ENCODE results near the gene DIABLO. TPM values are rescaled to one million over a fixed set of nuclear protein-coding genes. Genes with fewer than 3 reads are reported as not detected.
"Not testable (repeated sequence)": the region's sequence is repeated elsewhere in the genome, so short reads cannot be mapped to it uniquely, and the experiment has no call there.

DIABLO gene
- total RNA-seq, 1 donor from 2014 or later = 76.4 TPM

DNA sequence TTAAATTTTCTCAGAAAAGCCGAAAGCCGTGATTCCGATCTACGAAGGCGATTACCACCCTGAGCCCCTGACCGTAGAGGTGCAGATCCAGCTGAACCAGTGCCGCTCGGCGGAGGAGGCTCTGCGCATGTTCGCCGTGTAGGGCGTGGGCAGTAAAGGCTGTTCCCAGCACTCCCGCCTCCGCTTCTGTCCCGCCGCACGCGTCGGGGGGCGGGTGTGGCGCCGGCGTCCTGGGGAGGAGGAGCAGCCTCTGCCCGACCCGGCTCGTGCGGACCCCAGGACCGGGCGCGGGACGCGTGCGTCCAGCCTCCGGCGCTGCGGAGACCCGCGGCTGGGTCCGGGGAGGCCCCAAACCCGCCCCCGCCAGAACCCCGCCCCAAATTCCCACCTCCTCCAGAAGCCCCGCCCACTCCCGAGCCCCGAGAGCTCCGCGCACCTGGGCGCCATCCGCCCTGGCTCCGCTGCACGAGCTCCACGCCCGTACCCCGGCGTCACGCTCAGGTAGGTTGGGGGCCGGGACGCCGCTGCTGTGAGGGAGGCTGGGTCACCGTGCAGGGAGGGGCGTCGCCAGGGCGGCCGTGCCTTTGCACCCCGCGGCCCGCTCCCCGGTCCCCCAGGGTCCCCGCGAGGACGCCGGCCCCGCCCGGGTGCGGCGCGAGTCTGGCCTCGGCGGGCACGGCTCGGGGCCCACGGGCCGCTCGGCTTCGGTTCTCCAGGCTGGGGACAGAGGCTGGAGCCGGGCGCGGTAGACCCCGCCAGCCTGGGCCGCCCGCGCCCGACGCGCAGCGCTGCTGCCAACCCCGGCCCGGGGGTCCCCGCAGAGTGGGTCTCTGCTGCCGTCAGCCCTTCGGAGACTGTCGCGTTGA lies 22.3 kb downstream of the DIABLO start, which contains the start of gene B3GNT4:
Gene B3GNT4 (plus strand): TSS at position 409 of the 866 bp plus-strand sequence. CDS start 910 bp downstream, outside the sequence.
- H3K27me3 Mint-ChIP-seq (ENCODE audit: low read depth) = peaks cover 56% of the 10 kb centered on the region
- H3K27ac Mint-ChIP-seq = no peak within 1 kb of the TSS
- peak in 1 of 2 experiments; percentile 67 for DNase-seq (ENCODE audit: low spot score in 2 of 2, unreplicated experiment in 2 of 2)
- peak within 1 kb of the TSS; percentile 73 for H3K4me3 Mint-ChIP-seq
- TF ChIP-seq, protein P1, sequence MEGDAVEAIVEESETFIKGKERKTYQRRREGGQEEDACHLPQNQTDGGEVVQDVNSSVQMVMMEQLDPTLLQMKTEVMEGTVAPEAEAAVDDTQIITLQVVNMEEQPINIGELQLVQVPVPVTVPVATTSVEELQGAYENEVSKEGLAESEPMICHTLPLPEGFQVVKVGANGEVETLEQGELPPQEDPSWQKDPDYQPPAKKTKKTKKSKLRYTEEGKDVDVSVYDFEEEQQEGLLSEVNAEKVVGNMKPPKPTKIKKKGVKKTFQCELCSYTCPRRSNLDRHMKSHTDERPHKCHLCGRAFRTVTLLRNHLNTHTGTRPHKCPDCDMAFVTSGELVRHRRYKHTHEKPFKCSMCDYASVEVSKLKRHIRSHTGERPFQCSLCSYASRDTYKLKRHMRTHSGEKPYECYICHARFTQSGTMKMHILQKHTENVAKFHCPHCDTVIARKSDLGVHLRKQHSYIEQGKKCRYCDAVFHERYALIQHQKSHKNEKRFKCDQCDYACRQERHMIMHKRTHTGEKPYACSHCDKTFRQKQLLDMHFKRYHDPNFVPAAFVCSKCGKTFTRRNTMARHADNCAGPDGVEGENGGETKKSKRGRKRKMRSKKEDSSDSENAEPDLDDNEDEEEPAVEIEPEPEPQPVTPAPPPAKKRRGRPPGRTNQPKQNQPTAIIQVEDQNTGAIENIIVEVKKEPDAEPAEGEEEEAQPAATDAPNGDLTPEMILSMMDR (IDR thresholded peaks at IDR 0.05; ENCODE audit: unreplicated experiment) = no peak
- peaks cover 15% of the 10 kb centered on the region for H3K36me3 Mint-ChIP-seq
- no peaks in the 10 kb centered on the region for H3K9me3 Mint-ChIP-seq
- peaks cover 5% of the 10 kb centered on the region for H3K4me1 Mint-ChIP-seq

DNA sequence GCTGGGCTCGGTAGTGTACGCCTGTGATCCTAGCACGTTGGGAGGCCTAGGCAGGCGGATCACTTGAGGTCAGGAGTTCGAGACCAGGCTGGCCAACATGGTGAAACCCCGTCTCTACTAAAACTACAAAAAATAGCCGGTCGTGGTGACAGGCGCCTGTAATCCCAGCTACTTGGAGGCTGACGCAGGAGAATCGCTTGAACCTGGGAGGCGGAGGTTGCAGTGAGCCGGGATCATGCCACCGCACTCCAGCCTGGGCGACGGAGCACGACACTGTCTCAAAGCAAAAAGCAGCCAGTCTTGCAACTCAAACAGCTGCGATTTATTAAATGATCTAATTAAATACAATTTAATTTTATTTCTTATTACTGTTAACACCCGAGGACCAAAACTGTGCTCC lies 23.0 kb downstream of the DIABLO start:
- not testable (repeated sequence) for H3K27ac Mint-ChIP-seq
- peaks cover 56% of the 10 kb centered on the region for H3K27me3 Mint-ChIP-seq (ENCODE audit: low read depth)

DNA sequence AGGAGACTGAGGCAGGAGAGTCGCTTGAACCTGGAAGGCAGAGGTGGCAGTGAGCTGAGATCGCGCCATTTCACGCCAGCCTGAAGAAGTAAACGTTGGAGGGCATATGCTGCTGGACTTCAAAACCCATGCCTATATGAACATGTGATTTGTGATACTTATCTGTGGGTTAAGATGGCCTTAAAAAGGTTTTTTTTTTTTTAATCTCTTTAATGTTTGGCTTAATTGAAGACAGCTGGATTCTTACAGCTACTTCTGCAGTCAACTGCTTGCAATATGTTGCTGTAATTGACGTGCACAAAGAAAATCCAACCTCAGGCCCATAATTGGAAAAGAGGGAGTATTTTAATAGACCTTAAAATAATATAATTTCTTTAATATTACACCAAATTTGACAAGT lies 23.8 kb downstream of the DIABLO start:
- no peak for DNase-seq (ENCODE audit: low spot score in 2 of 2, unreplicated experiment in 2 of 2)
- H3K27me3 Mint-ChIP-seq (ENCODE audit: low read depth) = peaks cover 56% of the 10 kb centered on the region
- no peaks in the 10 kb centered on the region for H3K9me3 Mint-ChIP-seq
- TF ChIP-seq, protein P1 (IDR thresholded peaks at IDR 0.05; ENCODE audit: unreplicated experiment) = no peak
- H3K36me3 Mint-ChIP-seq = peaks cover 5% of the 10 kb centered on the region
- no peak overlapping the region for H3K4me3 Mint-ChIP-seq
- H3K27ac Mint-ChIP-seq = no peak overlapping the region
- peaks cover 5% of the 10 kb centered on the region for H3K4me1 Mint-ChIP-seq

More for the DNA sequence above, 23.0 kb downstream of the DIABLO start:
- H3K4me1 Mint-ChIP-seq; DNase-seq (ENCODE audit: low spot score in 2 of 2, unreplicated experiment in 2 of 2); H3K9me3 Mint-ChIP-seq: not testable (repeated sequence)
- peaks cover 11% of the 10 kb centered on the region for H3K36me3 Mint-ChIP-seq
- peak overlapping the region; percentile 73 for H3K4me3 Mint-ChIP-seq

DNA sequence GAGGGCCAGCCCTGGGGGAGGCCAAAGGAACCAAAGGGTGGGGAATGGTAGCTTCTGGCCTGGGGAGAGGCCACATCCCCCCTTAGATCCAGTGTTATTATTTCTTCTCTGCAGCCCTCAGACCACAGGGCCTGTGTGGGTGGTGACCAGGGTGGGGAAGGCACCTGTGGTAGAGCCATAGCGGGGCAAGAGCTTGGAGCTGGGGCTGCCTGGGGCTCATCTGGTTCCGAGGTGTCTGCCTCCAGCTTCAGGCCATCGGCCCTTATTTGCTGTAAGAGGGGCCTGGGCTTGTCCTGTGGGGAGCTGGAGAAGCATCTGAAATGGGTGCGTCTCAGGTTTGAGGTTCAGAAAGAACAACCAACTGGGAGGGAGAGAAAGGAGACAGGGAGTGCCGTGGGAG lies 24.5 kb downstream of the DIABLO start:
- peaks cover 51% of the 10 kb centered on the region for H3K27me3 Mint-ChIP-seq (ENCODE audit: low read depth)
- DNase-seq (ENCODE audit: low spot score in 2 of 2, unreplicated experiment in 2 of 2) = no peak
- H3K36me3 Mint-ChIP-seq = peaks cover under 1% of the 10 kb centered on the region
- H3K4me3 Mint-ChIP-seq = peak overlapping the region; percentile 34
- peaks cover 5% of the 10 kb centered on the region for H3K4me1 Mint-ChIP-seq
- no peak overlapping the region for H3K27ac Mint-ChIP-seq
- no peaks in the 10 kb centered on the region for H3K9me3 Mint-ChIP-seq
- TF ChIP-seq, protein P1 (IDR thresholded peaks at IDR 0.05; ENCODE audit: unreplicated experiment) = no peak

DNA sequence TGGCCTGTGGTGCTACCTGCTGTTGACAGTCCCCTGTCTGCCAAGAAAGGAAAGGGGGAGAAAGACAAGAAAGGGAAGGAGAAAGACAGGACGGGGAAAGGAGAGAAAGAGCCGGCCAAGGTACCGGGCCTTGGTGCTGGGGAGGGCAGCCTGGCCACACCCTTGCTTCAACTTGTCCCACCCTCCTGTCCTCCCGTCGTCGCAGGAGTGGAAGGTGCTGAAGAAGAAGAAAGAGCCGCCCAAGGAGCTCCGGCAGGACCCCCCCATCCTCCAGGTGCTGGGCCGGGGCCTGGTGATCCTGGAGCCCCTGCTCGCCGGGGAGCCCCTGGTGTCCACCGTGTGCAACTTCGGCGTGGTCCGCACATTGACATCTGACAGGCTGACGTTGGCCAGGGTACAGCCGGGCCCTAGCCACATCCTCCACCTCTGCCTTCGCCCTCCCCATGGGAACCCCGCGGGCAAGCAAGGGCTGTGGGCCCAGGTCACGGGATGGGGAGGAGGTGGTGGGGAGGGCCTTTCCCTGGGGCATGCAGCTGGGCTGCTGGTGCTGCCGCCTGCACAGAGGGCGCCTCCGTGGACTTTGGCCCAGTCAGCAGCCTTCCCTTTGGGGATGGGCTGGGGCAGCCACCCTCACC lies 25.2 kb downstream of the DIABLO start:
- peaks cover 5% of the 10 kb centered on the region for H3K9me3 Mint-ChIP-seq
- peaks cover 47% of the 10 kb centered on the region for H3K27me3 Mint-ChIP-seq (ENCODE audit: low read depth)
- H3K4me1 Mint-ChIP-seq = peaks cover 5% of the 10 kb centered on the region
- no peak overlapping the region for H3K4me3 Mint-ChIP-seq
- no peak overlapping the region for H3K27ac Mint-ChIP-seq
- TF ChIP-seq, protein P1 (IDR thresholded peaks at IDR 0.05; ENCODE audit: unreplicated experiment) = no peak
- peaks cover 2% of the 10 kb centered on the region for H3K36me3 Mint-ChIP-seq
- no peak for DNase-seq (ENCODE audit: low spot score in 2 of 2, unreplicated experiment in 2 of 2)
